Mucosa of descending colon (tissue), 3 donors: ENCODE data around the gene KCNQ1OT1. TPM values are rescaled to one million over a fixed set of nuclear protein-coding genes. Genes with fewer than 3 reads are reported as not detected.

Experiments
- ATAC-seq: fragments of 200-7000 bp; cut with Tn5 transposase; one replicate; pipeline ENCODE4 v1.9.1; 2020; ENCODE audit warnings: mild to moderate bottlenecking, moderate library complexity
- DNase-seq, 3 donors: peaks; one replicate each; pipeline ENCODE4 v3.0.0-alpha.2; 2020
- H3K36me3 ChIP-seq: fragments of 200-600 bp; one replicate; pipeline ENCODE4 v1.8.0; 2021; ENCODE audit warnings: low read depth, mild to moderate bottlenecking
- H3K4me1 ChIP-seq: fragments of 200-600 bp; one replicate; pipeline ENCODE4 v1.8.0; 2021; ENCODE audit warnings: low read depth, mild to moderate bottlenecking
- H3K4me3 ChIP-seq: fragments of 200-600 bp; one replicate; pipeline ENCODE4 v1.8.0; 2021; ENCODE audit warnings: mild to moderate bottlenecking
- H3K9me3 ChIP-seq: fragments of 200-600 bp; one replicate; pipeline ENCODE4 v1.8.0; 2021; ENCODE audit warnings: mild to moderate bottlenecking
- CTCF ChIP-seq: fragments of 200-600 bp; IDR thresholded peaks from one replicate; pipeline ENCODE4 v1.8.0; 2022; ENCODE audit warnings: antibody characterized with exemption, mild to moderate bottlenecking
- intact Hi-C, 2 donors: fragments of 100-400 bp; cut with DNase I in 1 of 2; cut with micrococcal nuclease in 1 of 2; formaldehyde crosslinking; loops; one replicate each; pipeline versions ENCODE4 v1.11.0 to v1.11.1; 2022; cut with DNase I, micrococcal nuclease
- total RNA-seq, 3 donors: library from RNA; stranded (reverse); fragmentation: NEBNext Ultra II Directional in 2 of 3; extraction: Animal tissue kit (Norgen Biotek cat#: 25700) in 2 of 3; gene quantifications; one replicate each; pipeline versions ENCODE4 v1.2.1 to v1.2.4, GENCODE V29; 2021 to 2023
- donor health status: DM: no; HTN: no; CAD: no; lungs with moderate emphysema.
- donor health status: DM: no; HTN: no; CAD: no.
- donor health status: DM: no; HTN: yes; CAD: no.

The KCNQ1OT1 gene
- total RNA-seq, 3 donors from 2014 or later: 1.5 to 1.7 (median 1.7) TPM

DNA sequence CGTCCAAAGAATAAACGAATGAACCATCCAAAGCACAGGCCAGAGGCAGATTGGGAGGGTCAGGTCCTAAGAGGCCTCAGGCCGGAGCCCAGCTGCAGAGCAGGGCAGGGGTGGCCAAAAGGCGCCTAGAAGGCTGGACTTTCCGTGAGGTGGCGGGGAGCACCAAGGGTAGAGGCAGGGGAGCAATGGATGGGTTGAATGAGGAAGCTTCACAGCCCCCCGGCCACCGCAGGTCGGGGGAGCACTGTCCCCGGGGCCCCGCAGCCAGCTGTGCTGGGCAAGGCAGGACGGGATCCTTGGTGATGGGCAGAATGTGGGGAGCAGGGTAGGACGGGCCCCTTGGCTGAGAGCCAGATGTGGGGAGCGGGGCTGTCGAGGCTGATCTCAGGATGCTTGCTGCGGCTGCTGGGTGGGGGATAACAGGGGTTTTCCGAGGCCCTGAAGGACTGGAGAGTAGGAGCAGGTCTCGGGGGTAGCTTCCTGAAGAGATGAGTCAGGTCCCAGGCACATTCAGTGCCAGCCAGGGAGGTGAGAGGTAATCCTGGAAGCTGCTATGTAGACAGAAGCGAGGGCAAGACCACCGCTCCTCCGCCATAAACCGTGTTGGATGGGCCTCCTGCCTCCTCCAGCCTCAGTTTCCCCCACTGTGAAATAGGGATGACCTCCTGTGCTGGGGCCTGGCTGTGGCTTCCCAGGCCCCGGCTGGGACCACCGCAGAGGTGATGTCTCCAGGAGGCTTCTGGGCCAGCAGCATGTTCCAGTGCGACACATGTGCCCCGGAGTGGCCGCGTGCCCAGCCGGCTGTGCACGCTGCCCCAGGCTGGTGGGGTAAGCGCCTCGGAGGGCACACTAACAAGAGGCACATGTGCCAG lies 34.6 kb upstream of the KCNQ1OT1 start:
- intact Hi-C loops: no loop called here
- ATAC-seq (no peak), DNase-seq (peak in 1 of 3 donors; percentile 41)
- no peak for TF ChIP-seq CTCF
- H3K4me1 ChIP-seq: peaks cover 7% of the 10 kb centered on the region
- H3K9me3 ChIP-seq: no peaks in the 10 kb centered on the region
- H3K36me3 ChIP-seq: no peaks in the 10 kb centered on the region
- no peak overlapping the region for H3K4me3 ChIP-seq

GRCh38 chr11:2732940-2733628 lies 33.3 kb upstream of the KCNQ1OT1 start:
- Histone ChIP-seq H3K4me1 (peaks cover 7% of the 10 kb centered on the region), H3K4me3 (no peak overlapping the region), H3K36me3 (no peaks in the 10 kb centered on the region), H3K9me3 (no peaks in the 10 kb centered on the region)
- DNase-seq (no peak), ATAC-seq (no peak)
- intact Hi-C loops: no loop called here
- TF ChIP-seq CTCF: no peak

DNA sequence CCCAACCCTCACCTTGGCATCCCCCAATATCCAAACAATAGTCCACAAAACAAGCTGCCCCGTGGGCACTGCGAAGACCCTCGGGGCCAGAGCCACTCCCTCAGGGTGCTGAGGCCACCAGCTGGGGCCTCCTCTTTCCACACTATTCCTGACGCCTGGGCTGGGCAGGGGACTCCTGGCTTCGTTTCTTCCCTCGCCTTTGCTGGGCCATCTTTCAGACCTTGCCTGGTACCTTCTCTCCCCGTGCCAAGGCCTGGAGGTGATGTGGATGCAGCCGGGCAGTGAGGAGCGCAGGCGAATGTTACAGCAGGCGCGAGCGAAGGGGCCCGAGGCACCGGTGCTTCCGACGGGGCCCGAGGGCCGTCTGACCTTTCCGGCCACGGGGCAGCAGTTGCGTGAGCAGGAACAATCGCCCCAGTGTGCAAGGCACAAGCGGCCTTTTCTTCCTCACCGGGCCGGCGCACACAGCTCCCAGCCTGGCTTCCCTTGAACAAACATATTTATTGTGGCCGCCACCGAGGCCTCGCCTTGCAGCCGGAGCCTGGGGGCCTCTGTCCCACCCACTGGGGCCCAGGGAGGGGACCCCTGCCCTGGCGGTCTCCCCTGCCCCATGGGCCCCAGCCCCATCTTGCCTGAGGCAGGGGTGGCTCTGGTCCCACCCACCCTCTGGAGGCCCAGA lies 32.6 kb upstream of the KCNQ1OT1 start:
- no peak for TF ChIP-seq CTCF
- H3K4me1 ChIP-seq: peaks cover 3% of the 10 kb centered on the region
- H3K4me3 ChIP-seq: no peak overlapping the region
- DNase-seq (no peak), ATAC-seq (no peak)
- H3K9me3 ChIP-seq: no peaks in the 10 kb centered on the region
- intact Hi-C loops: no loop called here
- H3K36me3 ChIP-seq: no peaks in the 10 kb centered on the region

DNA sequence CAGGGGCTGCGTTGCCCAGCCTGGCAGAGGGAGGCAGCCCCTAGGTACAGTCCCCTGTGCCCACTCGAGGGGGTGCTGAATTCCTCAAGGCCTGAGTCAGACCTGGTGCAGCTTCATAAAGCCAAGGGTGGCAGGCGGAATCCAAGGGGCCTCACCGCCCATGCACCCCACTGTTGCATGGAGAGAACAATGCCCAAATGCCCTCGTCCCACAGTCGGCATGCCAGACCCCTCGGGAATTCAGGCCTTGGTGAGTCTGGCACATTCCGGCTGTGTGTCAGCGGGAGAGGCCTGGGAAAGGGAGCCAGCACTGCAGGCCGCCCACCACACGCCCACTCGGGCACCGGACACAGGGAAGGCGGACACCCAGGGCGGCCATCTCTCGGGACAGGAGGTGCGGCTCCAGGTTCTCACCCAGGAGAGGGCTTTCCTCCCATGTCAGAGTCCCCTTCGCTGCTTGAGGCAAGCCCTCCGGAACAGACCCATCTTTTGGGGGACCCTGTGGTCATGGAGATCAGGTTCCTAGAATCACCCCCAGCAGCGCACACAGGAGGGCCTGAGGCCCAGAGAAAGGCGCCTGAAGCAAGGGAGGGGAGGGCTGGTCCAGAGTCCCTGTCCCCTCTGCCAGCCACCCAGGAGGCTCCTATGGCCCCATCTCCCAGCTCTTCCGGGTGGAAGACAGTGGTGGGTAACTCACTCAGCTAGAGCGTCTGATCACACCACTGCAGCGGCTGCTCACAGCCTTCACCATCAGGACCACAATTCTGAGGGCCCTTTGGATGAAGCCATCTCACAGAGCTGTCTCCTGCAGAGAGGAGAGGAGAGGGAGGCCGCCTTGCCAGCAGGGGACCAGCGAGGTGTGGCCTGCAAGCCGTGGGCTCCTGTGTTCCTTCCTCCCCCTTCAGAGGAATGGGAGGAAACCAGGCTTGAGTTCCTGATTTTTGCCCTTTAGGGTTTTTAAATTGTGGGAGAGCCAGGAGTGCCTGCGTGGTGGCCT lies 31.6 kb upstream of the KCNQ1OT1 start:
- ATAC-seq (no peak), DNase-seq (no peak)
- H3K9me3 ChIP-seq: no peaks in the 10 kb centered on the region
- H3K4me1 ChIP-seq: no peaks in the 10 kb centered on the region
- intact Hi-C loops: no loop called here
- H3K4me3 ChIP-seq: no peak overlapping the region
- TF ChIP-seq CTCF: no peak
- H3K36me3 ChIP-seq: no peaks in the 10 kb centered on the region
